CD4-positive, alpha-beta T cell (primary cell): Measurements from ENCODE around the gene TBC1D16. TPM values are rescaled to one million over a fixed set of nuclear protein-coding genes. Genes with fewer than 3 reads are reported as not detected.

Experiments
- ATAC-seq: fragments of 200-7000 bp; cut with Tn5 transposase; one replicate; pipeline ENCODE4 v1.10.0; 2022; ENCODE audit warnings: mild to moderate bottlenecking; ENCODE audit not compliant: poor library complexity
- CTCF ChIA-PET: fragments of 350-600 bp; sonication (Branson Sonifier 250); formaldehyde crosslinking; loops from one replicate; lab custom pipeline; 2021; ENCODE audit warnings: antibody characterized with exemption, inconsistent platforms; lab: Charles Lee
- POLR2A ChIA-PET: fragments of 350-600 bp; sonication (Branson Sonifier 250); formaldehyde crosslinking; loops from one replicate; lab custom pipeline; 2021; ENCODE audit warnings: antibody characterized with exemption, inconsistent platforms; lab: Charles Lee
- DNase-seq, 14 experiments: peaks; one replicate each; pipeline ENCODE4 v3.0.0-alpha.2; 2013 to 2020; ENCODE audit warnings: mixed read lengths in 2 of 14
- H3K27ac ChIP-seq, 2 donors: one replicate each; pipeline versions ENCODE4 v1.5.1 to v1.7.0; 2013; ENCODE audit warnings: low read length in 2 of 2, low read depth in 1 of 2, mild to moderate bottlenecking in 1 of 2
- H3K27me3 ChIP-seq, 2 experiments: 1 replicate in 1 of 2; 2 replicates in 1 of 2; pipeline versions ENCODE4 v1.6.1 to v1.7.0; 2013; ENCODE audit warnings: low read length in 2 of 2, control low read depth in 1 of 2, mild to moderate bottlenecking in 1 of 2, moderate library complexity in 1 of 2; ENCODE audit not compliant: insufficient read depth in 2 of 2, control insufficient read depth in 1 of 2
- H3K36me3 ChIP-seq: one replicate; pipeline ENCODE4 v1.6.1; 2013; ENCODE audit warnings: low read length, control low read depth; ENCODE audit not compliant: insufficient read depth
- H3K4me1 ChIP-seq: one replicate; pipeline ENCODE4 v1.6.1; 2013; ENCODE audit warnings: low read length, control low read depth; ENCODE audit not compliant: insufficient read depth
- H3K4me3 ChIP-seq: one replicate; pipeline ENCODE4 v1.5.1; 2013; ENCODE audit warnings: mild to moderate bottlenecking, low read length, moderate library complexity
- H3K9me3 ChIP-seq, 2 experiments: 1 replicate in 1 of 2; 2 replicates in 1 of 2; pipeline versions ENCODE4 v1.6.1 to v1.7.0; 2013; ENCODE audit warnings: low read length in 2 of 2, mild to moderate bottlenecking in 2 of 2, control low read depth in 1 of 2, moderate library complexity in 1 of 2; ENCODE audit not compliant: control insufficient read depth in 1 of 2, insufficient read depth in 1 of 2
- H3K27ac Mint-ChIP-seq: one replicate; pipeline ENCODE4 v1.8.0; 2020; ENCODE audit warnings: mixed read lengths
- H3K27me3 Mint-ChIP-seq: one replicate; pipeline ENCODE4 v1.8.0; 2021; ENCODE audit warnings: mixed read lengths
- H3K36me3 Mint-ChIP-seq: one replicate; pipeline ENCODE4 v1.8.0; 2021; ENCODE audit warnings: low read depth, mixed read lengths
- H3K4me1 Mint-ChIP-seq: one replicate; pipeline ENCODE4 v1.8.0; 2021; ENCODE audit warnings: low read depth, mixed read lengths
- H3K4me3 Mint-ChIP-seq: one replicate; pipeline ENCODE4 v1.8.0; 2020; ENCODE audit warnings: mild to moderate bottlenecking, mixed read lengths
- H3K9me3 Mint-ChIP-seq: one replicate; pipeline ENCODE4 v1.8.0; 2020; ENCODE audit warnings: mixed read lengths
- intact Hi-C, 2 experiments: fragments of 100-400 bp; cut with DNase I in 1 of 2; cut with micrococcal nuclease in 1 of 2; formaldehyde crosslinking; loops; one replicate each; pipeline versions ENCODE4 v1.15.1 to v1.9.0; 2023 to 2025; cut with DNase I, micrococcal nuclease
- polyA plus RNA-seq, 2 donors: library from polyadenylated mRNA; unstranded; fragments of 120-200 nt; gene quantifications; one replicate each; pipeline ENCODE4 v1.2.1, GENCODE V29; 2013
- total RNA-seq, 174 experiments: library from RNA in 2 of 174; stranded (reverse) in 2 of 174; gene quantifications; one replicate each; pipeline ENCODE4 v1.2.3 and lab custom pipeline; 2021 to 2026
- TF ChIP-seq, protein P1 (sequence below): fragments of 200-600 bp; IDR thresholded peaks from one replicate; pipeline ENCODE4 v1.8.0; 2022; ENCODE audit warnings: antibody characterized with exemption, mild to moderate bottlenecking

The TBC1D16 gene, protein sequence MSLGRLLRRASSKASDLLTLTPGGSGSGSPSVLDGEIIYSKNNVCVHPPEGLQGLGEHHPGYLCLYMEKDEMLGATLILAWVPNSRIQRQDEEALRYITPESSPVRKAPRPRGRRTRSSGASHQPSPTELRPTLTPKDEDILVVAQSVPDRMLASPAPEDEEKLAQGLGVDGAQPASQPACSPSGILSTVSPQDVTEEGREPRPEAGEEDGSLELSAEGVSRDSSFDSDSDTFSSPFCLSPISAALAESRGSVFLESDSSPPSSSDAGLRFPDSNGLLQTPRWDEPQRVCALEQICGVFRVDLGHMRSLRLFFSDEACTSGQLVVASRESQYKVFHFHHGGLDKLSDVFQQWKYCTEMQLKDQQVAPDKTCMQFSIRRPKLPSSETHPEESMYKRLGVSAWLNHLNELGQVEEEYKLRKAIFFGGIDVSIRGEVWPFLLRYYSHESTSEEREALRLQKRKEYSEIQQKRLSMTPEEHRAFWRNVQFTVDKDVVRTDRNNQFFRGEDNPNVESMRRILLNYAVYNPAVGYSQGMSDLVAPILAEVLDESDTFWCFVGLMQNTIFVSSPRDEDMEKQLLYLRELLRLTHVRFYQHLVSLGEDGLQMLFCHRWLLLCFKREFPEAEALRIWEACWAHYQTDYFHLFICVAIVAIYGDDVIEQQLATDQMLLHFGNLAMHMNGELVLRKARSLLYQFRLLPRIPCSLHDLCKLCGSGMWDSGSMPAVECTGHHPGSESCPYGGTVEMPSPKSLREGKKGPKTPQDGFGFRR
- 1 to 10 TPM; 1.9 to 2.5 TPM for total RNA-seq
- polyA plus RNA-seq (2013, experiment 1 of 2): 1.1 TPM
- polyA plus RNA-seq (2013, experiment 2 of 2): 1.8 TPM
- 2.1 to 49.9 (median 7.6) reads per million in 172 experiments for total RNA-seq (lab: John Stamatoyannopoulos, UW)

- H3K4me3 ChIP-seq: peak within 1 kb of the TSS; percentile 65
- H3K36me3 ChIP-seq: no peaks in the 10 kb centered on the region
- Mint-ChIP-seq H3K4me1 (peaks cover 18% of the 10 kb centered on the region), H3K36me3 (no peaks in the 10 kb centered on the region), H3K27me3 (peaks cover 4% of the 10 kb centered on the region), H3K27ac (peak within 1 kb of the TSS; percentile 81), H3K9me3 (no peaks in the 10 kb centered on the region), H3K4me3 (peak within 1 kb of the TSS; percentile 95)
- no peaks in the 10 kb centered on the region for H3K9me3 ChIP-seq
- H3K27me3 ChIP-seq: peaks cover 0 to 13% of the 10 kb centered on the region in 2 experiments
- ATAC-seq: no peak
- ChIA-PET CTCF (interaction anchor here (2.5 kb wide), 1 partner anchor 27 kb away, joined by 7 read pairs; no protein-coding TSS in a partner anchor), POLR2A (interaction anchor here (1.8 kb wide), 1 partner anchor 39 kb away, joined by 4 read pairs; no protein-coding TSS in a partner anchor)
- intact Hi-C loops: loop anchor here (2.0 to 5.0 kb wide), 3 partner anchors 27 to 67 kb away; partner anchors contain the start of gene GAA (in 1 of the 2)
- H3K27ac ChIP-seq: peak within 1 kb of the TSS in 1 of 2 donors; percentile 40
- TF ChIP-seq, protein P1, sequence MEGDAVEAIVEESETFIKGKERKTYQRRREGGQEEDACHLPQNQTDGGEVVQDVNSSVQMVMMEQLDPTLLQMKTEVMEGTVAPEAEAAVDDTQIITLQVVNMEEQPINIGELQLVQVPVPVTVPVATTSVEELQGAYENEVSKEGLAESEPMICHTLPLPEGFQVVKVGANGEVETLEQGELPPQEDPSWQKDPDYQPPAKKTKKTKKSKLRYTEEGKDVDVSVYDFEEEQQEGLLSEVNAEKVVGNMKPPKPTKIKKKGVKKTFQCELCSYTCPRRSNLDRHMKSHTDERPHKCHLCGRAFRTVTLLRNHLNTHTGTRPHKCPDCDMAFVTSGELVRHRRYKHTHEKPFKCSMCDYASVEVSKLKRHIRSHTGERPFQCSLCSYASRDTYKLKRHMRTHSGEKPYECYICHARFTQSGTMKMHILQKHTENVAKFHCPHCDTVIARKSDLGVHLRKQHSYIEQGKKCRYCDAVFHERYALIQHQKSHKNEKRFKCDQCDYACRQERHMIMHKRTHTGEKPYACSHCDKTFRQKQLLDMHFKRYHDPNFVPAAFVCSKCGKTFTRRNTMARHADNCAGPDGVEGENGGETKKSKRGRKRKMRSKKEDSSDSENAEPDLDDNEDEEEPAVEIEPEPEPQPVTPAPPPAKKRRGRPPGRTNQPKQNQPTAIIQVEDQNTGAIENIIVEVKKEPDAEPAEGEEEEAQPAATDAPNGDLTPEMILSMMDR: no peak
- DNase-seq: peak in 3 of 14 experiments; percentile 38 to 79 (median 52)
- peaks cover 23% of the 10 kb centered on the region for H3K4me1 ChIP-seq
Observed at GRCh38 chr17:80035687-80035936, at the start of gene TBC1D16. TSS of gene TBC1D16 (minus strand) at chr17:80035872. CDS start at chr17:80013547, 22,325 bp downstream.

DNA sequence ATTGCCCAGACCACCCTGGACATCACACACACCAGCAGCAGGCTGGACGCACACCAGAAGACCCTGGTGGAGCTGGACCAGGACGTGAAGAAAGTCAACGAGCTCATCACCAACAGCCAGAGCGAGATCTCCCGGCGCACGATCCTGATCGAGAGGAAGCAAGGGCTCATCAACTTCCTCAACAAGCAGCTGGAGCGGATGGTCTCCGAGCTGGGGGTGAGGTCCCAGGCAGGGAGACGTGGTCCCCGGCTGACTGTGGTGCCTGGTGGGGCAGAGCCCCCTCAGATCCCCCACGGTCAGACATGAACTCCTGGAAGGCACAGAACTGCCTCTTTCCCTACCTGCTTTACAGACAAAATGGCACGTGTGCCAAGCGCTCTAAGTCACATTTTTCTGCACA is 49.1 kb upstream of the TBC1D16 start:
- no peaks in the 10 kb centered on the region for H3K27me3 ChIP-seq
- H3K36me3 ChIP-seq: no peaks in the 10 kb centered on the region
- ChIA-PET CTCF (no interaction called here), POLR2A (no interaction called here)
- Mint-ChIP-seq H3K4me3 (no peak overlapping the region), H3K27me3 (peaks cover 5% of the 10 kb centered on the region), H3K36me3 (no peaks in the 10 kb centered on the region), H3K9me3 (no peaks in the 10 kb centered on the region), H3K4me1 (peaks cover 6% of the 10 kb centered on the region), H3K27ac (no peak overlapping the region)
- H3K4me3 ChIP-seq: no peak overlapping the region
- no peak for DNase-seq
- intact Hi-C loops: loop anchor here (5.0 to 10.0 kb wide), 2 partner anchors 77 to 280 kb away; no protein-coding TSS in a partner anchor
- H3K9me3 ChIP-seq: no peaks in the 10 kb centered on the region
- ATAC-seq: no peak
- TF ChIP-seq, protein P1: no peak
- peaks cover 6% of the 10 kb centered on the region for H3K4me1 ChIP-seq
- H3K27ac ChIP-seq: no peak overlapping the region

GRCh38 chr17:80083136-80083661 is 47.5 kb upstream of the TBC1D16 start:
- ATAC-seq (no peak), DNase-seq (no peak)
- Mint-ChIP-seq H3K4me1 (peaks cover 6% of the 10 kb centered on the region), H3K9me3 (no peaks in the 10 kb centered on the region), H3K27ac (no peak overlapping the region), H3K4me3 (no peak overlapping the region), H3K27me3 (peaks cover 5% of the 10 kb centered on the region), H3K36me3 (no peaks in the 10 kb centered on the region)
- CTCF ChIA-PET: interaction anchor here (1.0 to 1.6 kb wide), 2 partner anchors 17 to 18 kb away, joined by 3 to 7 read pairs; partner anchors contain the start of gene GAA
- POLR2A ChIA-PET: interaction anchor here (1.4 kb wide), 1 partner anchor 18 kb away, joined by 5 read pairs; the partner anchor contains the start of gene GAA
- H3K4me3 ChIP-seq: no peak overlapping the region
- H3K27me3 ChIP-seq: no peaks in the 10 kb centered on the region
- no peaks in the 10 kb centered on the region for H3K9me3 ChIP-seq
- no peak overlapping the region for H3K27ac ChIP-seq
- peaks cover 6% of the 10 kb centered on the region for H3K4me1 ChIP-seq
- TF ChIP-seq, protein P1: no peak
- H3K36me3 ChIP-seq: no peaks in the 10 kb centered on the region
- intact Hi-C loops: loop anchor here (2.0 to 10.0 kb wide), 3 partner anchors 76 to 282 kb away; no protein-coding TSS in a partner anchor
